Pancreas (tissue), 10 donors: ENCODE results near the gene ARPC4. TPM values are rescaled to one million over a fixed set of nuclear protein-coding genes. Genes with fewer than 3 reads are reported as not detected.

Experiments used
- ATAC-seq, 4 donors: fragments of 200-7000 bp; cut with Tn5 transposase; one replicate each; pipeline versions ENCODE4 v1.8.0 to v1.9.1; 2020; ENCODE audit warnings: mild to moderate bottlenecking in 4 of 4, moderate library complexity in 4 of 4
- DNase-seq, 6 donors: peaks; one replicate each; pipeline ENCODE4 v3.0.0-alpha.2; 2020
- FAIRE-seq: peaks from 2 replicates; lab custom pipeline; 2012; peaks lifted over from hg19 to GRCh38; lab: Jason Lieb, UNC
- H3K27ac ChIP-seq, 4 donors: fragments of 200-600 bp; sonication (generic); 1 replicate in 3 of 4; 2 replicates in 1 of 4; pipeline versions ENCODE4 v1.5.0 to v1.8.0; 2020
- H3K27me3 ChIP-seq, 4 donors: fragments of 200-600 bp; one replicate each; pipeline ENCODE4 v1.8.0; 2021
- H3K36me3 ChIP-seq, 3 donors: fragments of 200-600 bp; sonication (generic) in 1 of 3; one replicate each; pipeline versions ENCODE4 v1.5.0 to v1.8.0; 2020 to 2021
- H3K4me1 ChIP-seq, 3 donors: fragments of 200-600 bp; one replicate each; pipeline ENCODE4 v1.8.0; 2021
- H3K4me3 ChIP-seq, 4 donors: fragments of 200-600 bp; sonication (generic) in 2 of 4; one replicate each; pipeline versions ENCODE4 v1.5.0 to v1.8.0; 2020 to 2021
- H3K9me3 ChIP-seq, 4 donors: fragments of 200-600 bp; one replicate each; pipeline ENCODE4 v1.8.0; 2021
- CTCF ChIP-seq, 4 donors: fragments of 200-600 bp; sonication (generic) in 3 of 4; IDR thresholded peaks; one replicate each; pipeline versions ENCODE4 v1.5.0 to v1.8.0; 2021; ENCODE audit warnings: antibody characterized with exemption in 4 of 4
- WGBS, 2 donors: extraction: QIAGEN DNeasy Blood & Tissue Kit; methylation state at CpG; one replicate each; pipeline ENCODE4 v1.1.7; 2013; 5-methylcytosine and 5-hydroxymethylcytosine counted together
- intact Hi-C, 3 donors: fragments of 100-400 bp; cut with DNase I; formaldehyde crosslinking; loops; one replicate each; pipeline versions ENCODE4 v1.11.1 to v1.14.2; 2022
- polyA plus RNA-seq, 2 donors: library from polyadenylated mRNA; stranded (reverse); fragments of 200-250 nt; gene quantifications; one replicate each; pipeline ENCODE4 v1.2.3, GENCODE V29; 2013
- total RNA-seq, 6 donors: library from RNA; stranded (reverse); fragmentation: NEBNext Ultra II Directional in 4 of 6; extraction: Animal tissue kit (Norgen Biotek cat#: 25700) in 4 of 6; gene quantifications; one replicate each; pipeline versions ENCODE4 v1.2.1 to v1.2.4, GENCODE V29; 2021 to 2023
- donor health status: healthy with polysubstance abuse.
- donor health status: DM: no; HTN: no; CAD: no; lungs with moderate emphysema.
- donor health status: DM: no; HTN: no; CAD: no.
- donor health status: control.
- donor health status: control.
- donor health status: Bipolar disorder and iron deficiency.
- donor health status: DM: yes; HTN: yes; CAD: no.
- donor health status: DM: no; HTN: no; CAD: no.
- donor health status: DM: no; HTN: no; CAD: no.
- donor health status: DM: yes; HTN: yes; CAD: no.

ARPC4 gene
- total and polyA plus RNA-seq, 8 donors, result 35.0 to 72.6 (median 46.8) TPM

- FAIRE-seq, result no peak
- intact Hi-C loops, result no loop called here
- WGBS, 2 donors, result 76 to 86% methylated on average over 10 of the region's 10 CpGs
- no peak for TF ChIP-seq CTCF (IDR thresholded peaks at IDR 0.05)
- DNase-seq, result no peak
- Histone ChIP-seq H3K36me3 (peaks cover 0 to 19% (median 0%) of the 10 kb centered on the region in 3 donors), H3K9me3 (no peaks in the 10 kb centered on the region), H3K27me3 (no peaks in the 10 kb centered on the region), H3K4me3 (no peak overlapping the region), H3K27ac (peak overlapping the region in 1 of 4 donors; percentile 33), H3K4me1 (no peaks in the 10 kb centered on the region)
- ATAC-seq, result no peak
Measured at GRCh38 chr3:9780458-9780812, 12.4 kb upstream of the ARPC4 start.

GRCh38 chr3:9780910-9781309 lies 12.0 kb upstream of the ARPC4 start:
- FAIRE-seq, result no peak
- no peak for ATAC-seq
- Histone ChIP-seq H3K36me3 (peaks cover 0 to 22% (median 0%) of the 10 kb centered on the region in 3 donors), H3K27me3 (no peaks in the 10 kb centered on the region), H3K4me1 (no peaks in the 10 kb centered on the region), H3K9me3 (no peaks in the 10 kb centered on the region), H3K27ac (no peak overlapping the region), H3K4me3 (no peak overlapping the region)
- WGBS, 2 donors, result 90 to 92% methylated on average over 4 of the region's 4 CpGs
- no peak for DNase-seq
- no peak for TF ChIP-seq CTCF (IDR thresholded peaks at IDR 0.05)
- intact Hi-C loops, result no loop called here

DNA sequence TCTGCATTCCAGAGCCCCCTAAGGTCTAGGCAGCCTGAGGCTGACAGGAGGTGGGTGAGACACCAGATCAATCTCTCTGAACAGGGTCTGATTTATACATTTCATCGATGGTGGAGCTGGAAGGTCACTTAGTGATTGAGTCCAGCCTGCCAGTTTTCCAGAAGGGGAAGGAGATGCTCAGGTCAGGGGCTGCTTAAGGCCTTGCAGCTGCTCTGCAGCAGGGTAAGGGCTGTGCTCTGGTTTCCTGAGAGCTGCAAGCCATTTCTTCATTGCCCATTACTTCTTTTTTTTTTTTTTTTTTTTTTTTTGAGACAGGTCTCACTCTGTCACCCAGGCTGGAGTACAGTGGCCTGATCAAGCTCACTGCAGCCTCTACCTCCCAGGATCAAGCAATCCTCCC lies 11.3 kb upstream of the ARPC4 start:
- ATAC-seq, result no peak
- H3K27me3 ChIP-seq, result no peaks in the 10 kb centered on the region
- H3K4me1 ChIP-seq, result no peaks in the 10 kb centered on the region
- H3K36me3 ChIP-seq, result peaks cover 0 to 28% (median 0%) of the 10 kb centered on the region in 3 donors
- no peaks in the 10 kb centered on the region for H3K9me3 ChIP-seq
- H3K4me3 ChIP-seq, result no peak overlapping the region
- WGBS, 2 donors, result 68 to 79% methylated on average over 1 of the region's 1 CpG
- no peak overlapping the region for H3K27ac ChIP-seq
- no peak for TF ChIP-seq CTCF (IDR thresholded peaks at IDR 0.05)
- DNase-seq, result no peak
- intact Hi-C loops, result no loop called here
- FAIRE-seq, result no peak

- FAIRE-seq, result no peak
- H3K27ac ChIP-seq, result no peak overlapping the region
Measured at GRCh38 chr3:9781978-9782603, 10.8 kb upstream of the ARPC4 start.

More at GRCh38 chr3:9781978-9782603, 10.8 kb upstream of the ARPC4 start:
- no peak for DNase-seq
- WGBS, 2 donors, result 62 to 66% methylated on average over 3 of the region's 3 CpGs
- Histone ChIP-seq H3K27me3 (no peaks in the 10 kb centered on the region), H3K9me3 (no peaks in the 10 kb centered on the region), H3K4me3 (no peak overlapping the region), H3K36me3 (peaks cover 0 to 33% (median 0%) of the 10 kb centered on the region in 3 donors), H3K4me1 (no peaks in the 10 kb centered on the region)
- TF ChIP-seq CTCF (IDR thresholded peaks at IDR 0.05), result no peak
- intact Hi-C loops, result no loop called here
- ATAC-seq, result no peak
